H1 (cell line): Measurements from ENCODE around the gene RBM6. TPM values are rescaled to one million over a fixed set of nuclear protein-coding genes. Genes with fewer than 3 reads are reported as not detected.
A peak's percentile ranks its signal among the peaks of the same experiment; 100 is the strongest.

Source experiments
- CTCF ChIA-PET: fragments of 300-600 bp; sonication (Branson Sonifier 250); formaldehyde crosslinking; loops from one replicate; lab custom pipeline; 2021; ENCODE audit not compliant: partially characterized antibody; lab: Charles Lee
- POLR2A ChIA-PET: fragments of 300-600 bp; sonication (Branson Sonifier 250); formaldehyde crosslinking; loops from one replicate; lab custom pipeline; 2021; ENCODE audit warnings: inconsistent platforms; ENCODE audit not compliant: partially characterized antibody; lab: Charles Lee
- DNase-seq, 2 experiments: peaks; one replicate each; pipeline versions ENCODE4 v3.0.0 to v3.0.0-alpha.2; 2010 to 2022; ENCODE audit warnings: low spot score in 2 of 2, low read depth in 1 of 2, mixed read lengths in 1 of 2
- FAIRE-seq: peaks from 2 replicates; lab custom pipeline; 2011; peaks lifted over from hg19 to GRCh38; lab: Jason Lieb, UNC
- H2AFZ ChIP-seq: 2 replicates; pipeline ENCODE4 v1.8.1; 2012; ENCODE audit warnings: low read length, inconsistent platforms
- H2AK5ac ChIP-seq: 2 replicates; pipeline ENCODE4 v1.6.1; 2013; ENCODE audit warnings: low read depth, low read length
- H2BK120ac ChIP-seq: replicated peaks from 2 replicates; pipeline ENCODE3; 2013; ENCODE audit warnings: low read depth, low read length, inconsistent platforms
- H2BK12ac ChIP-seq: 2 replicates; pipeline ENCODE4 v1.6.1; 2013; ENCODE audit warnings: low read depth, low read length
- H2BK15ac ChIP-seq: 2 replicates; pipeline ENCODE4 v1.6.1; 2013; ENCODE audit warnings: low read length
- H2BK20ac ChIP-seq: 2 replicates; pipeline ENCODE4 v1.6.1; 2013; ENCODE audit warnings: low read length
- H2BK5ac ChIP-seq: 2 replicates; pipeline ENCODE4 v1.6.1; 2013; ENCODE audit warnings: low read depth, low read length
- H3K14ac ChIP-seq: 2 replicates; pipeline ENCODE4 v1.6.1; 2013; ENCODE audit warnings: inconsistent platforms; ENCODE audit not compliant: insufficient read length
- H3K18ac ChIP-seq: 2 replicates; pipeline ENCODE4 v1.6.1; 2013; ENCODE audit warnings: low read length; ENCODE audit errors: extremely low read depth
- H3K23ac ChIP-seq: 2 replicates; pipeline ENCODE4 v1.6.1; 2013; ENCODE audit warnings: inconsistent platforms; ENCODE audit not compliant: insufficient read length
- H3K23me2 ChIP-seq: 2 replicates; pipeline ENCODE4 v1.6.1; 2013; ENCODE audit warnings: low read depth, low read length
- H3K27ac ChIP-seq: 2 replicates; pipeline ENCODE4 v1.6.1; 2011; ENCODE audit warnings: low read depth, low read length, inconsistent platforms
- H3K27me3 ChIP-seq, 4 experiments: replicated peaks in 1 of 4; 1 replicate in 1 of 4; 2 replicates in 3 of 4; pipeline versions ENCODE4 v1.6.1 to v1.8.1; 2011 to 2013; ENCODE audit warnings: low read length in 3 of 4, mild to moderate bottlenecking in 3 of 4, inconsistent platforms in 2 of 4, mixed read lengths in 2 of 4, moderate library complexity in 1 of 4; ENCODE audit not compliant: control insufficient read depth in 3 of 4, insufficient read depth in 3 of 4; ENCODE audit errors: extremely low read depth in 1 of 4
- H3K36me3 ChIP-seq, 4 experiments: 2 replicates each; pipeline versions ENCODE4 v1.6.1 to v1.8.1; 2011 to 2013; ENCODE audit warnings: mild to moderate bottlenecking in 4 of 4, low read length in 3 of 4, moderate library complexity in 2 of 4, control low read depth in 1 of 4, inconsistent platforms in 1 of 4; ENCODE audit not compliant: insufficient read depth in 4 of 4, control insufficient read depth in 2 of 4
- H3K4ac ChIP-seq: replicated peaks from 2 replicates; pipeline ENCODE3; 2013; ENCODE audit warnings: low read length, low read depth, mixed read lengths, inconsistent platforms; ENCODE audit not compliant: insufficient read length
- H3K4me1 ChIP-seq, 4 experiments: replicated peaks in 1 of 4; 1 replicate in 1 of 4; 2 replicates in 3 of 4; pipeline versions ENCODE4 v1.6.1 to v1.8.1; 2011 to 2013; ENCODE audit warnings: low read length in 3 of 4, inconsistent platforms in 2 of 4, mixed read lengths in 1 of 4; ENCODE audit not compliant: insufficient read depth in 4 of 4, control insufficient read depth in 3 of 4
- H3K4me2 ChIP-seq, 2 experiments: 2 replicates each; pipeline versions ENCODE4 v1.6.1 to v1.8.1; 2011 to 2013; ENCODE audit warnings: low read depth in 2 of 2, low read length in 2 of 2, control low read depth in 1 of 2, inconsistent platforms in 1 of 2, mild to moderate bottlenecking in 1 of 2; ENCODE audit not compliant: insufficient read depth in 1 of 2
- H3K4me3 ChIP-seq, 4 experiments: fragments of 200-600, 300-600 bp in 1 of 4; sonication (generic), shearing (Covaris generic), sonication (Bioruptor Twin) in 1 of 4; 2 replicates each; pipeline versions ENCODE4 v1.5.1 to v1.8.1; 2011 to 2016; ENCODE audit warnings: low read length in 4 of 4, low read depth in 3 of 4, control low read depth in 2 of 4, inconsistent platforms in 2 of 4, mild to moderate bottlenecking in 2 of 4, mixed read lengths in 1 of 4, moderate library complexity in 1 of 4; ENCODE audit not compliant: insufficient read depth in 2 of 4; ENCODE audit errors: extremely low read depth in 1 of 4
- H3K56ac ChIP-seq: replicated peaks from 2 replicates; pipeline ENCODE3; 2013; ENCODE audit warnings: low read depth, mild to moderate bottlenecking, mixed read lengths, low read length, inconsistent platforms; ENCODE audit not compliant: insufficient read length
- H3K79me1 ChIP-seq: 2 replicates; pipeline ENCODE4 v1.6.1; 2013; ENCODE audit warnings: low read depth, low read length, control low read depth
- H3K79me2 ChIP-seq, 2 experiments: 2 replicates each; pipeline versions ENCODE4 v1.6.1 to v1.8.1; 2012 to 2013; ENCODE audit warnings: low read length in 2 of 2, mild to moderate bottlenecking in 2 of 2, inconsistent platforms in 1 of 2; ENCODE audit not compliant: insufficient read depth in 2 of 2, control insufficient read depth in 1 of 2
- H3K9ac ChIP-seq, 4 experiments: replicated peaks in 1 of 4; 1 replicate in 1 of 4; 2 replicates in 3 of 4; pipeline versions ENCODE4 v1.6.1 to v1.8.1; 2011 to 2013; ENCODE audit warnings: low read depth in 3 of 4, low read length in 3 of 4, control low read depth in 2 of 4, mild to moderate bottlenecking in 2 of 4, moderate library complexity in 2 of 4, inconsistent platforms in 1 of 4; ENCODE audit errors: extremely low read depth in 1 of 4
- H3K9me3 ChIP-seq, 2 experiments: 2 replicates each; pipeline versions ENCODE4 v1.6.1 to v1.8.1; 2012 to 2013; ENCODE audit warnings: mild to moderate bottlenecking in 2 of 2, moderate library complexity in 2 of 2, control low read depth in 1 of 2, inconsistent platforms in 1 of 2, low read depth in 1 of 2, low read length in 1 of 2, mixed read lengths in 1 of 2; ENCODE audit not compliant: insufficient read depth in 2 of 2
- H4K20me1 ChIP-seq, 2 experiments: replicated peaks in 1 of 2; 2 replicates each; pipeline versions ENCODE3 to v1.8.1; 2011 to 2013; ENCODE audit warnings: inconsistent platforms in 2 of 2, low read length in 2 of 2, mild to moderate bottlenecking in 1 of 2; ENCODE audit not compliant: insufficient read depth in 2 of 2, control insufficient read depth in 1 of 2
- H4K5ac ChIP-seq: 2 replicates; pipeline ENCODE4 v1.6.1; 2013; ENCODE audit warnings: low read length, low read depth, mixed read lengths, inconsistent platforms; ENCODE audit not compliant: insufficient read length
- H4K8ac ChIP-seq: 2 replicates; pipeline ENCODE4 v1.8.0; 2013; ENCODE audit warnings: mild to moderate bottlenecking, moderate library complexity, low read length, inconsistent platforms; ENCODE audit not compliant: insufficient read depth; ENCODE audit errors: extremely low read depth
- H4K91ac ChIP-seq: replicated peaks from 2 replicates; pipeline ENCODE3; 2013; ENCODE audit warnings: low read length, mixed read lengths, inconsistent platforms; ENCODE audit not compliant: insufficient read length
- KDM1A ChIP-seq: fragments of 200-600, 300-600 bp; sonication (generic); IDR thresholded peaks from 2 replicates; pipeline ENCODE4 v1.7.1; 2016; ENCODE audit warnings: mild to moderate bottlenecking, low read length, borderline replicate concordance
- WGBS, 2 experiments: shearing (Covaris generic) in 1 of 2; methylation state at CpG; one replicate each; pipeline versions ENCODE4 v1.1.6 to v1.1.7; 2013 to 2015; ENCODE audit warnings: low lambda C conversion rate in 2 of 2, mixed read lengths in 2 of 2, inconsistent platforms in 1 of 2, low coverage in 1 of 2, missing lambda C conversion rate in 1 of 2; ENCODE audit not compliant: insufficient replicate concordance in 2 of 2, insufficient coverage in 1 of 2, insufficient read length in 1 of 2; ENCODE audit errors: extremely low coverage in 1 of 2, missing lambda C conversion rate in 1 of 2; 5-methylcytosine and 5-hydroxymethylcytosine counted together
- polyA plus RNA-seq, 7 experiments: library from polyadenylated mRNA; depleted of rRNA in 3 of 7; stranded (reverse) in 5 of 7; unstranded in 2 of 7; fragments of >200 nt in 5 of 7; fragments of 200-250 nt in 2 of 7; gene quantifications; 1 replicate in 5 of 7; 2 replicates in 1 of 7; 4 replicates in 1 of 7; pipeline versions ENCODE4 v1.2.1 to v1.2.3, GENCODE V29; 2011 to 2013; ENCODE audit warnings: missing spikeins in 2 of 7, mixed read lengths in 2 of 7
- total RNA-seq: library from RNA; stranded (reverse); fragmentation: NEBNext Ultra II Directional; extraction: Animal tissue kit (Norgen Biotek cat#: 25700); gene quantifications from 2 replicates; pipeline ENCODE4 v1.2.1, GENCODE V29; 2021

The RBM6 gene
- total and polyA plus RNA-seq, 2 of the 8 experiments (the other 6 are each of a cell fraction or from before 2014, with no cell fraction given) = 30.6 to 80.1 TPM

DNA sequence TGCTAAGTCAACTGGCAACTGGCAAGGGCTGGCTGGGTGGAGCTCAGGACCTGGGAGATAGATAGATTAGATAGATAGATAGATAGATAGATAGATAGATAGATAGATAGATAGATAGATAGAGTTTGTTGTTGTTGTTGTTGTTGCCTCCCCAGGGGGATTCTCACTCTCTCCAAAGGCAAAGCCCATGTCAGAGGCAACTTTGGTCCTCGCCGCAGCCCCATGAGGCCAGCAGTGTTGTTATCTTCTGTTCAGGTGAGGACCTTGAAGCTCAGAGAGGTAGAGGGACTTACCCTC is 28.9 kb upstream of the RBM6 start:
- Histone ChIP-seq H2BK120ac (no peak overlapping the region), H3K23ac (no peak overlapping the region), H3K4me2 (peak overlapping the region; percentile 56 to 89), H3K27ac (no peak overlapping the region), H4K91ac (no peak overlapping the region), H3K79me1 (no peaks in the 10 kb centered on the region), H3K14ac (no peak overlapping the region), H3K27me3 (peaks cover 0 to 18% (median 14%) of the 10 kb centered on the region in 4 experiments; a peak in 5 of 7 replicates), H2BK15ac (no peak overlapping the region; the same call in 1 of the 2 replicates), H3K4me1 (peaks cover 5 to 32% (median 19%) of the 10 kb centered on the region in 4 experiments), H3K56ac (no peak overlapping the region), H3K9ac (no peak overlapping the region), H3K79me2 (no peaks in the 10 kb centered on the region), H3K23me2 (peaks cover 8% of the 10 kb centered on the region; the same call in 1 of the 2 replicates), H2BK5ac (no peak overlapping the region), H2BK12ac (no peak overlapping the region), H3K9me3 (no peaks in the 10 kb centered on the region), H2AFZ (no peak overlapping the region), H2BK20ac (no peak overlapping the region), H2AK5ac (0 out of 2 replicates have a peak overlapping the region, but pooled peaks have one; percentile 20), H3K18ac (no peak overlapping the region), H3K4me3 (peak overlapping the region in 3 of 4 experiments; percentile 49 to 57 (median 57); a peak in 6 of 8 replicates), H4K5ac (no peak overlapping the region), H3K36me3 (no peaks in the 10 kb centered on the region), H3K4ac (no peak overlapping the region), H4K20me1 (peaks cover 0 to 7% of the 10 kb centered on the region in 2 experiments), H4K8ac (no peak overlapping the region)
- ChIA-PET POLR2A (interaction anchor here (0.7 to 1.6 kb wide), 7 partner anchors 10 to 110 kb away, joined by 3 to 7 read pairs (median 4); partner anchors contain the start of genes MON1A, RBM6 and TRAIP), CTCF (interaction anchor here (0.6 to 16.1 kb wide), 23 partner anchors 7 to 234 kb away, joined by 3 to 306 read pairs (median 4); partner anchors contain the start of genes IP6K1, MON1A, RBM6 and TRAIP)
- DNase-seq (no peak), FAIRE-seq (no peak)
- 92% methylated on average over 2 of the region's 2 CpGs; no CpG with 5 or more reads in 1 of the 2 experiments for WGBS, 2 experiments
- TF ChIP-seq KDM1A = 0 out of 2 replicates have a peak, but pooled peaks have one; percentile 41
